Mesendoderm (in vitro differentiated cells): ENCODE results near the gene SDC1.

Experiments
- DNase-seq: peaks from one replicate; pipeline ENCODE4 v3.0.0; 2013
- H2AK5ac ChIP-seq: 2 replicates; pipeline ENCODE4 v1.6.1; 2013; ENCODE audit warnings: low read length, inconsistent platforms
- H2BK120ac ChIP-seq: 2 replicates; pipeline ENCODE4 v1.6.1; 2013; ENCODE audit warnings: low read depth, mild to moderate bottlenecking, low read length, moderate library complexity, mixed read lengths
- H2BK15ac ChIP-seq: replicated peaks from 2 replicates; pipeline ENCODE4 v1.6.1; 2013; ENCODE audit warnings: low read depth, mild to moderate bottlenecking, moderate library complexity
- H2BK5ac ChIP-seq: 2 replicates; pipeline ENCODE4 v1.6.1; 2013; ENCODE audit warnings: low read length, inconsistent platforms
- H3K18ac ChIP-seq: 2 replicates; pipeline ENCODE4 v1.6.1; 2013; ENCODE audit warnings: mild to moderate bottlenecking, low read length, mixed read lengths
- H3K23ac ChIP-seq: one replicate; pipeline ENCODE4 v1.6.1; 2013; ENCODE audit warnings: low read length
- H3K27ac ChIP-seq: 2 replicates; pipeline ENCODE4 v1.5.1; 2013; ENCODE audit warnings: low read depth, mild to moderate bottlenecking, inconsistent platforms, low read length, moderate library complexity
- H3K27me3 ChIP-seq: 2 replicates; pipeline ENCODE4 v1.6.1; 2013; ENCODE audit warnings: low read length, control low read depth, mild to moderate bottlenecking, inconsistent platforms; ENCODE audit not compliant: insufficient read depth, poor library complexity
- H3K36me3 ChIP-seq: 2 replicates; pipeline ENCODE4 v1.6.1; 2013; ENCODE audit warnings: low read length, inconsistent platforms; ENCODE audit not compliant: control insufficient read depth, insufficient read depth
- H3K4ac ChIP-seq: one replicate; pipeline ENCODE4 v1.6.1; 2013; ENCODE audit warnings: low read depth, mild to moderate bottlenecking, low read length, moderate library complexity
- H3K4me1 ChIP-seq: 2 replicates; pipeline ENCODE4 v1.6.1; 2013; ENCODE audit warnings: low read depth, low read length, inconsistent platforms; ENCODE audit not compliant: control insufficient read depth
- H3K4me2 ChIP-seq: 2 replicates; pipeline ENCODE4 v1.6.1; 2013; ENCODE audit warnings: low read length
- H3K4me3 ChIP-seq: 2 replicates; pipeline ENCODE4 v1.5.1; 2013; ENCODE audit warnings: mild to moderate bottlenecking, low read length
- H3K56ac ChIP-seq: one replicate; pipeline ENCODE4 v1.6.1; 2013; ENCODE audit warnings: low read length
- H3K79me1 ChIP-seq: 2 replicates; pipeline ENCODE4 v1.6.1; 2013; ENCODE audit warnings: low read length, inconsistent platforms
- H3K79me2 ChIP-seq: 2 replicates; pipeline ENCODE4 v1.6.1; 2013; ENCODE audit warnings: mild to moderate bottlenecking, low read length; ENCODE audit not compliant: control insufficient read depth, insufficient read depth
- H3K9ac ChIP-seq: 2 replicates; pipeline ENCODE4 v1.6.1; 2013; ENCODE audit warnings: low read length, inconsistent platforms
- H4K5ac ChIP-seq: one replicate; pipeline ENCODE4 v1.6.1; 2013; ENCODE audit warnings: low read length
- H4K8ac ChIP-seq: one replicate; pipeline ENCODE4 v1.6.1; 2013; ENCODE audit warnings: low read depth, mild to moderate bottlenecking, control low read depth, low read length, moderate library complexity
- WGBS: extraction: QIAGEN DNeasy Blood & Tissue Kit; methylation state at CpG from one replicate; pipeline ENCODE4 v1.1.7; 2013; ENCODE audit warnings: low lambda C conversion rate, missing lambda C conversion rate; ENCODE audit not compliant: insufficient coverage; ENCODE audit errors: extremely low coverage; 5-methylcytosine and 5-hydroxymethylcytosine counted together

Gene SDC1

GRCh38 chr2:20180676-20181648, 44.0 kb downstream of the SDC1 start:
- Histone ChIP-seq H3K79me2 (no peaks in the 10 kb centered on the region), H3K4me3 (no peak overlapping the region), H3K4me1 (peaks cover 2% of the 10 kb centered on the region), H2BK15ac (no peak overlapping the region), H3K18ac (no peak overlapping the region), H4K8ac (no peak overlapping the region), H2AK5ac (no peak overlapping the region), H3K4me2 (no peak overlapping the region), H2BK120ac (no peak overlapping the region), H3K27ac (no peak overlapping the region), H3K79me1 (no peaks in the 10 kb centered on the region), H3K36me3 (no peaks in the 10 kb centered on the region), H3K23ac (no peak overlapping the region), H3K9ac (no peak overlapping the region), H3K4ac (no peak overlapping the region), H2BK5ac (no peak overlapping the region), H3K27me3 (no peaks in the 10 kb centered on the region), H3K56ac (no peak overlapping the region), H4K5ac (no peak overlapping the region)
- no peak for DNase-seq
- no CpG with 5 or more reads among the region's 17 CpGs for WGBS

GRCh38 chr2:20179755-20180594, 45.0 kb downstream of the SDC1 start:
- Histone ChIP-seq H3K36me3 (no peaks in the 10 kb centered on the region), H3K79me1 (no peaks in the 10 kb centered on the region), H3K23ac (no peak overlapping the region), H3K79me2 (no peaks in the 10 kb centered on the region), H2AK5ac (no peak overlapping the region), H3K27me3 (no peaks in the 10 kb centered on the region), H4K8ac (no peak overlapping the region), H4K5ac (no peak overlapping the region), H3K18ac (no peak overlapping the region), H3K4me1 (no peaks in the 10 kb centered on the region), H2BK15ac (no peak overlapping the region), H2BK120ac (no peak overlapping the region), H3K9ac (no peak overlapping the region), H3K4me2 (no peak overlapping the region), H3K4ac (no peak overlapping the region), H3K27ac (no peak overlapping the region), H3K4me3 (no peak overlapping the region), H2BK5ac (no peak overlapping the region), H3K56ac (peak overlapping the region; percentile 40)
- no CpG with 5 or more reads among the region's 25 CpGs for WGBS
- peak; percentile 53 for DNase-seq

DNA sequence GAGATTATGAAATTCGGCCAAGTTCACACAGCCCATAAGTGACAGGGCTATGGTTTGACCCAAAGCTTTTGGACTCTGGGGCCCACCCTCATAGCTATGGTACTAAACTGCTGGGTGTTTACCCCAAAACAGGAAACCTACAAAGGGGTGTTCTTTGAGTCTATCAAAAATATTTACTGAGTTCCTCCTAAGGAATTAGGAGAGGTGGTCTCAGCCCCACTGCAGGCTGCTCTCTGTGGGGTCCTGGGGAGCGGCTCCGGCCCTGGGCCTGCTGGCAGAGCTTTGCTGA, 45.5 kb downstream of the SDC1 start:
- H4K8ac ChIP-seq: no peak overlapping the region
- no peak overlapping the region for H3K18ac ChIP-seq
- H2BK5ac ChIP-seq: no peak overlapping the region
- H2BK120ac ChIP-seq: no peak overlapping the region
- H4K5ac ChIP-seq: no peak overlapping the region
- H3K4me2 ChIP-seq: no peak overlapping the region
- H3K79me1 ChIP-seq: no peaks in the 10 kb centered on the region
- no peaks in the 10 kb centered on the region for H3K36me3 ChIP-seq
- H3K27me3 ChIP-seq: no peaks in the 10 kb centered on the region
- H2AK5ac ChIP-seq: no peak overlapping the region
- H3K23ac ChIP-seq: no peak overlapping the region
- whole genome bisulfite sequencing: no CpG with 5 or more reads among the region's 3 CpGs
- no peak overlapping the region for H3K56ac ChIP-seq
- H2BK15ac ChIP-seq: no peak overlapping the region
- no peak overlapping the region for H3K4ac ChIP-seq
- DNase-seq: no peak
- H3K27ac ChIP-seq: no peak overlapping the region
- H3K4me1 ChIP-seq: no peaks in the 10 kb centered on the region
- no peak overlapping the region for H3K9ac ChIP-seq
- H3K79me2 ChIP-seq: no peaks in the 10 kb centered on the region
- no peak overlapping the region for H3K4me3 ChIP-seq

DNA sequence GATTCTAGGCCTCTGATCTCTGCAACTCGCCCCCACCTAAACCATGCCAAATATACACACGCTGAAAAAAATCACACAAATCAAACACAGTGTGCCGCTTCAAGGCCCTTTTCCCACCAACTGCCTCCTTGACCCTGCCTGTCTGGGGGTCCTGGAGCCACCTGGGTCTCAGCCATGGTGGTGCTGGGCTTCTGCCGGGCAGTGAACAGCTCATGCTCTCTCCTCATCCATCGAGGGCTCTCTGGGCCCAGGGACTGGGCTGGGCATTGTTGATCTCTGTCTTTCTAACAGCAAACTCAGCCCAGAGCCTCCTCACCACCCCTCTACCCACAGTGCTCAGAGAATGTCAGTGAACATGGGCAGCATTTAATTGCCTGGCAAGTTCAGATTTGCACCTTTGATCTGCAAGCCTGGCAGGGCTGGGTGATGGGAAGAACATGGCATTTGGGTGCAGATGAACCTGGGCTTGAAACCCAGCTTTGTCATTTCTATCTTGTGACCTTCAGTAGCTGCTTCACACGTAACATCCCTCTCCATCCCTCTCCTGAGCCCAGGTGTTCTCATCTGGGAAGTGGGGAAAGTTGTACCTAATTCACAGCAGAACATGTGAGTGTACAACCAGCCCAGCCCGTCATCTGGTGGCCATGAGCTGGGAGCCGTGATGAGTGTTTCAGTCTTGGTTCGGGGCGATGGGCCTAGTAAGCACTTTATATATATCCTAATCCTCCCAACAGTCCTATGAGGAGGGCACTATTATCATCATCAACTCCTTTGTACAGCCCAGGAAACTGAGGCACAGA, 46.1 kb downstream of the SDC1 start:
- no peak overlapping the region for H3K4me2 ChIP-seq
- H3K36me3 ChIP-seq: no peaks in the 10 kb centered on the region
- WGBS: no CpG with 5 or more reads among the region's 10 CpGs
- H3K4ac ChIP-seq: no peak overlapping the region
- H3K9ac ChIP-seq: no peak overlapping the region
- no peak overlapping the region for H3K56ac ChIP-seq
- no peak overlapping the region for H2BK5ac ChIP-seq
- no peak overlapping the region for H2BK120ac ChIP-seq
- H3K18ac ChIP-seq: no peak overlapping the region
- H3K23ac ChIP-seq: no peak overlapping the region
- no peak overlapping the region for H2BK15ac ChIP-seq
- H4K5ac ChIP-seq: no peak overlapping the region
- H3K4me1 ChIP-seq: no peaks in the 10 kb centered on the region
- H3K27ac ChIP-seq: no peak overlapping the region
- H2AK5ac ChIP-seq: no peak overlapping the region
- no peaks in the 10 kb centered on the region for H3K27me3 ChIP-seq
- no peak overlapping the region for H4K8ac ChIP-seq
- H3K4me3 ChIP-seq: no peak overlapping the region
- H3K79me2 ChIP-seq: no peaks in the 10 kb centered on the region
- no peak for DNase-seq
- H3K79me1 ChIP-seq: no peaks in the 10 kb centered on the region

DNA sequence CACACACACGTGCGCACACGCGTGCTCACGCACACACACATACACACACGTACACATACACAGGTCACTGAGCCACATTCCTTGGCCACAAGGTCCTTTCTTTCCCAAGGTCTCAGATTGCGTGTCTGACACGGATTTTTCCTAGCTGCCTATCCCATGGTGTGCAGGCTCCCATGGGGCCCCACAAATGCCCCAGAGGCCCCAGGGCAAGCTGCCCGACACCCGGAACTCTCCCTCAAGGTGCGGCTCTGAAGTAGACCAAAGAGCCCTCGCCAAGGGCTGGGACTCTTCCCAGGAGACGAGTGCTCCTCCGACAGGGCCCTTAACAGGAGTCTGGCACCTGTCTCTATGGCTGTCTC, 46.7 kb downstream of the SDC1 start:
- no peaks in the 10 kb centered on the region for H3K36me3 ChIP-seq
- H4K8ac ChIP-seq: no peak overlapping the region
- no peaks in the 10 kb centered on the region for H3K79me1 ChIP-seq
- no peak overlapping the region for H2AK5ac ChIP-seq
- no peak overlapping the region for H2BK120ac ChIP-seq
- no peaks in the 10 kb centered on the region for H3K27me3 ChIP-seq
- no peak overlapping the region for H3K56ac ChIP-seq
- H4K5ac ChIP-seq: no peak overlapping the region
- H3K9ac ChIP-seq: no peak overlapping the region
- no peak overlapping the region for H3K4me2 ChIP-seq
- no CpG with 5 or more reads among the region's 14 CpGs for WGBS
- no peak overlapping the region for H3K4me3 ChIP-seq
- H3K4ac ChIP-seq: no peak overlapping the region
- H3K27ac ChIP-seq: no peak overlapping the region
- H2BK5ac ChIP-seq: no peak overlapping the region
- no peaks in the 10 kb centered on the region for H3K79me2 ChIP-seq
- no peak overlapping the region for H3K23ac ChIP-seq
- no peak overlapping the region for H3K18ac ChIP-seq
- H2BK15ac ChIP-seq: no peak overlapping the region
- no peaks in the 10 kb centered on the region for H3K4me1 ChIP-seq
- DNase-seq: no peak
